ENCODE data around the gene SS18L1. TPM values are rescaled to one million over a fixed set of nuclear protein-coding genes. Genes with fewer than 3 reads are reported as not detected.

The SS18L1 gene
- total RNA-seq, 1 experiment from 2014 or later, result 21.6 TPM

DNA sequence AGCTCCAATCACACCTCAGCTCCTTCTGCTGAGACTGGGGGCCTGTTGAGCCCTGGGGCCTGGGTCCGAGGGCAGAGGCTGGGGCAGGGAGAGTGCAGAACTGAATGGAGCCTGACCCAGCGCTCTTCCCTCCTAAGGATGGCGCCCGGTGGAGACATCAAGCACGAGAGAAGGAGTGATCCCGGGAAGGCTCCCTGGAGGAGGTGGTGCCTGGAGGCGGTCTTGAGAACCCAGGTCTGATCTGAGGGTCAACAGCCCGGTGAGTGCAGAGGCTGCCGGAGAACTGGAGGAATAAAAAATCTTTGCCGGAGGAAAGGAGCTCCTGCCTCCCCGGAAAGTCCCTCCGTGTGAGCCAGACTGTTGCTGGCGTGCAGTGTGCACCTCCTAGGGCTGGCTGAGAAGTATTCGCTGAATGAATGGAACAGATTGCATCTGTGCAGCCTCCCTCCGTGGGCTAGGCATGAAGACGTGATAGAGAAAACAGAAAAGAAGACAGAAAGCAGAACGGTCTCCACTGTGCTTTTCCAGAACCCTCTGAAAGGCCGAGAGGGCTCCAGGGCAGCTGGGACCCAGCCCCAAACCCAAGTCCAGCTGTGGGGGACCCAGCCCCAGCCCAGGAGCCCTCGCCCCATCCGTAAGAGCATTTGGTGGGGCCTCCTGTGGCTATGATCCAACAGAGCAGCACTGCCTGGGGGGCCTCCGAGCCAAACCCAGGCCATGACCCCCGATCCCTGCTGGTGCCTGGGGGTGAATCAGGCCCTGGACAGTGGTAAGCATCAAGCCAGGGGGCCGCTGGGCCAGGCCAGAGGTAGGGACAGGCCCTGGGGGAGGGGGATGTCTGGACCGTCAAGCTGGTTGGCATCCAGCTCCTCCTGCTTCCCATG lies 83.4 kb downstream of the SS18L1 start:
- CTCF ChIA-PET, result no interaction called here
- POLR2A ChIA-PET, result no interaction called here
- H3K27ac ChIP-seq (ENCODE audit: low read length), result no peak overlapping the region
- ATAC-seq (peak; percentile 71), DNase-seq (ENCODE audit: low read depth, low spot score) (no peak)
- no peak overlapping the region for H3K4me3 ChIP-seq (ENCODE audit: low read depth in 2 of 2, low read length in 2 of 2)
- H3K4me1 ChIP-seq (ENCODE audit: control insufficient read depth, insufficient read depth, low read length), result no peaks in the 10 kb centered on the region; the same call in none of the 2 replicates
- intact Hi-C loops (cut with micrococcal nuclease; ENCODE audit: unreplicated experiment), result no loop called here
- in situ Hi-C loops (cut with HindIII; ENCODE audit: low pct_unique_long_range_greater_than_20kb, low sequenced_read_pairs), result no loop called here
- no TSS peak for BruUV-seq (replicated peaks)
- H3K9me3 ChIP-seq (ENCODE audit: control insufficient read depth, insufficient read depth, low read depth, low read length), result no peaks in the 10 kb centered on the region
- H3K27me3 ChIP-seq (ENCODE audit: control insufficient read depth, insufficient read depth, low read length), result no peaks in the 10 kb centered on the region; the same call in 1 of the 2 replicates
- H3K36me3 ChIP-seq (ENCODE audit: control insufficient read depth, insufficient read depth, low read length), result no peaks in the 10 kb centered on the region
- TF ChIP-seq SIN3A (IDR thresholded peaks at IDR 0.05; ENCODE audit: borderline replicate concordance, insufficient read depth, low read depth, low read length) (no peak), TCF7L2 (IDR thresholded peaks at IDR 0.05; ENCODE audit: low read depth, low read length) (no peak), CTCF (IDR thresholded peaks at IDR 0.05) (no peak), POLR2AphosphoS5 (IDR thresholded peaks at IDR 0.05; ENCODE audit: low read depth, low read length) (no peak)
- TF ChIP-seq, protein P1, sequence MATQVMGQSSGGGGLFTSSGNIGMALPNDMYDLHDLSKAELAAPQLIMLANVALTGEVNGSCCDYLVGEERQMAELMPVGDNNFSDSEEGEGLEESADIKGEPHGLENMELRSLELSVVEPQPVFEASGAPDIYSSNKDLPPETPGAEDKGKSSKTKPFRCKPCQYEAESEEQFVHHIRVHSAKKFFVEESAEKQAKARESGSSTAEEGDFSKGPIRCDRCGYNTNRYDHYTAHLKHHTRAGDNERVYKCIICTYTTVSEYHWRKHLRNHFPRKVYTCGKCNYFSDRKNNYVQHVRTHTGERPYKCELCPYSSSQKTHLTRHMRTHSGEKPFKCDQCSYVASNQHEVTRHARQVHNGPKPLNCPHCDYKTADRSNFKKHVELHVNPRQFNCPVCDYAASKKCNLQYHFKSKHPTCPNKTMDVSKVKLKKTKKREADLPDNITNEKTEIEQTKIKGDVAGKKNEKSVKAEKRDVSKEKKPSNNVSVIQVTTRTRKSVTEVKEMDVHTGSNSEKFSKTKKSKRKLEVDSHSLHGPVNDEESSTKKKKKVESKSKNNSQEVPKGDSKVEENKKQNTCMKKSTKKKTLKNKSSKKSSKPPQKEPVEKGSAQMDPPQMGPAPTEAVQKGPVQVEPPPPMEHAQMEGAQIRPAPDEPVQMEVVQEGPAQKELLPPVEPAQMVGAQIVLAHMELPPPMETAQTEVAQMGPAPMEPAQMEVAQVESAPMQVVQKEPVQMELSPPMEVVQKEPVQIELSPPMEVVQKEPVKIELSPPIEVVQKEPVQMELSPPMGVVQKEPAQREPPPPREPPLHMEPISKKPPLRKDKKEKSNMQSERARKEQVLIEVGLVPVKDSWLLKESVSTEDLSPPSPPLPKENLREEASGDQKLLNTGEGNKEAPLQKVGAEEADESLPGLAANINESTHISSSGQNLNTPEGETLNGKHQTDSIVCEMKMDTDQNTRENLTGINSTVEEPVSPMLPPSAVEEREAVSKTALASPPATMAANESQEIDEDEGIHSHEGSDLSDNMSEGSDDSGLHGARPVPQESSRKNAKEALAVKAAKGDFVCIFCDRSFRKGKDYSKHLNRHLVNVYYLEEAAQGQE (IDR thresholded peaks at IDR 0.05; ENCODE audit: insufficient read depth in 1 of 2, low read depth in 2 of 2, low read length in 1 of 2), result no peak

DNA sequence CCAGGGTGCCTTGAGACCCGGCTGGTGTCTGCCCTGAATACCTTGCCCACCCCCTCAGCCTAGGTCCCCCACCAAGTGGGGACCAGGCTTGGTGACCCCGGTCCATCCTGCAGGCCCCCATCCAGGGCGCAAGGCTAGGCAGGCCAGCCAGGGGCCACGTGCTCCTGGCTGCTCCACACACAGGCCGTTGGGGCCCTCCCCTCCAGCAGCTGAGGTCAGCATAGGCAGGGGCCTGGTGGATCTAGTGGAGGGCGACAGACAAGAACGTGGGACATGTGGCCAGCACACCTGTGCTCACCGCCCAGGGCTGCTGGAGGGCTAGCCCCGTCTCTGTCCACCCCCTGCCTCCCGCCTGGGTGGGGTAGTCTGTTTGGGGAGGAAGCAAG lies 84.0 kb downstream of the SS18L1 start:
- DNase-seq (ENCODE audit: low read depth, low spot score) (no peak), ATAC-seq (peak; percentile 38)
- H3K9me3 ChIP-seq (ENCODE audit: control insufficient read depth, insufficient read depth, low read depth, low read length), result no peaks in the 10 kb centered on the region
- no peaks in the 10 kb centered on the region for H3K36me3 ChIP-seq (ENCODE audit: control insufficient read depth, insufficient read depth, low read length)
- ChIA-PET CTCF (interaction anchor here (0.5 kb wide), 1 partner anchor 243 kb away, joined by 3 read pairs; no protein-coding TSS in a partner anchor), POLR2A (no interaction called here)
- no peaks in the 10 kb centered on the region; the same call in 1 of the 2 replicates for H3K27me3 ChIP-seq (ENCODE audit: control insufficient read depth, insufficient read depth, low read length)
- intact Hi-C loops (cut with micrococcal nuclease; ENCODE audit: unreplicated experiment) (no loop called here), in situ Hi-C loops (cut with HindIII; ENCODE audit: low pct_unique_long_range_greater_than_20kb, low sequenced_read_pairs) (no loop called here)
- TF ChIP-seq TCF7L2 (IDR thresholded peaks at IDR 0.05; ENCODE audit: low read depth, low read length) (no peak), POLR2AphosphoS5 (IDR thresholded peaks at IDR 0.05; ENCODE audit: low read depth, low read length) (no peak), SIN3A (IDR thresholded peaks at IDR 0.05; ENCODE audit: borderline replicate concordance, insufficient read depth, low read depth, low read length) (no peak), CTCF (IDR thresholded peaks at IDR 0.05) (no peak)
- TF ChIP-seq, protein P1 (IDR thresholded peaks at IDR 0.05; ENCODE audit: insufficient read depth in 1 of 2, low read depth in 2 of 2, low read length in 1 of 2), result no peak
- no TSS peak for BruUV-seq (replicated peaks)
- no peak overlapping the region for H3K4me3 ChIP-seq (ENCODE audit: low read depth in 2 of 2, low read length in 2 of 2)
- no peak overlapping the region for H3K27ac ChIP-seq (ENCODE audit: low read length)
- H3K4me1 ChIP-seq (ENCODE audit: control insufficient read depth, insufficient read depth, low read length), result no peaks in the 10 kb centered on the region; the same call in none of the 2 replicates

All from Panc1 (cell line).